Esophagus muscularis mucosa (tissue), 4 donors: ENCODE results near the gene PITPNB. TPM values are rescaled to one million over a fixed set of nuclear protein-coding genes. Genes with fewer than 3 reads are reported as not detected.

Experiments used
- DNase-seq: peaks from one replicate; pipeline ENCODE4 v3.0.0-alpha.2; 2017; ENCODE audit errors: extremely low spot score
- H3K27ac ChIP-seq, 4 donors: fragments of 200-600 bp; sonication (generic); replicated peaks in 1 of 4; 1 replicate in 3 of 4; 2 replicates in 1 of 4; pipeline ENCODE4 v1.5.1; 2016 to 2019; ENCODE audit warnings: mild to moderate bottlenecking in 1 of 4
- H3K27me3 ChIP-seq, 4 donors: fragments of 200-600 bp; sonication (generic); one replicate each; pipeline versions ENCODE4 v1.5.1 to v1.6.0; 2016 to 2019
- H3K36me3 ChIP-seq, 4 donors: fragments of 200-600 bp; sonication (generic); one replicate each; pipeline ENCODE4 v1.5.1; 2016 to 2019
- H3K4me1 ChIP-seq, 4 donors: fragments of 200-600 bp; sonication (generic); one replicate each; pipeline ENCODE4 v1.5.1; 2016 to 2019
- H3K4me3 ChIP-seq, 4 donors: fragments of 200-600 bp; sonication (generic); 1 replicate in 2 of 4; 2 replicates in 2 of 4; pipeline ENCODE4 v1.5.1; 2016 to 2019; ENCODE audit warnings: mild to moderate bottlenecking in 4 of 4, moderate library complexity in 1 of 4
- H3K9me3 ChIP-seq, 4 donors: fragments of 200-600 bp; sonication (generic); 1 replicate in 3 of 4; 2 replicates in 1 of 4; pipeline ENCODE4 v1.5.1; 2016 to 2019
- CTCF ChIP-seq, 3 experiments: fragments of 200-600 bp in 2 of 3; fragments of 450-650 bp in 1 of 3; sonication (generic) in 2 of 3; IDR thresholded peaks; one replicate each; pipeline ENCODE4 v1.5.1; 2017 to 2019; ENCODE audit warnings: antibody characterized with exemption in 3 of 3, mild to moderate bottlenecking in 2 of 3, moderate library complexity in 1 of 3
- EP300 ChIP-seq: sonication (generic); formaldehyde crosslinking; IDR thresholded peaks from one replicate; pipeline ENCODE4 v1.6.1; 2017; ENCODE audit warnings: antibody characterized with exemption
- POLR2A ChIP-seq: fragments of 450-650 bp; IDR thresholded peaks from one replicate; pipeline ENCODE4 v1.6.1; 2017; ENCODE audit warnings: antibody characterized with exemption, moderate library complexity, mild to moderate bottlenecking, low read depth
- POLR2AphosphoS5 ChIP-seq, 2 donors: sonication (generic); formaldehyde crosslinking; IDR thresholded peaks; one replicate each; pipeline ENCODE4 v1.6.1; 2017; ENCODE audit warnings: antibody characterized with exemption in 2 of 2
- WGBS: methylation state at CpG from one replicate; pipeline ENCODE4 v1.1.5; 2018; 5-methylcytosine and 5-hydroxymethylcytosine counted together
- intact Hi-C: fragments of 100-400 bp; cut with DNase I; formaldehyde crosslinking; loops from one replicate; pipeline ENCODE4 v1.15.1; 2023
- total RNA-seq, 4 donors: library from RNA; depleted of rRNA; stranded (reverse); fragments of >200 nt; gene quantifications; one replicate each; pipeline versions ENCODE4 v1.1.0 to v1.2.1, GENCODE V29; 2016

PITPNB gene
- total RNA-seq, 4 donors from 2014 or later: 70.3 to 99.7 (median 89.3) TPM

DNA sequence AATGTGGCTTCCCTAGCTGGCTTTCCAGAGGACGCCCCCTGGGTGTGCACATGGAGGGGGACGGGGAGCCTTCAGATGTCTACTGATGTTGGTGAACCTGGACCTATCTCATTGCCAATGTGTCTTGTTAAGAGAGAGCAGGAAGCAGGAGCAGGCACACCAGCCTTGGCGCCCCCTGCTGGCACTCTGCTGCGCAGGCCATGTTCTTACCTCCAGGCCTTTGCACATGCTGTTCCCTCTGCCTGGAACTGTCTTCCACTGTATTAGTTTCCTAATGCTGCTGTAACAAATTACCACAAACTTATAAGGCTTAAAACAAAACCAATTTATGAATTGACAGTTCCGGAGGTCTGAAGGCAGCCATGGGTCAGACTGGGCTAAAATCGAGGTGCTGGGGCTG, 93.9 kb downstream of the PITPNB start:
- WGBS: 89% methylated on average over 6 of the region's 6 CpGs
- TF ChIP-seq CTCF (IDR thresholded peaks at IDR 0.05) (peak in 1 of 3 experiments; percentile 11), POLR2A (no peak), POLR2AphosphoS5 (IDR thresholded peaks at IDR 0.05) (no peak)
- intact Hi-C loops: no loop called here
- H3K4me3 ChIP-seq: no peak overlapping the region
- H3K36me3 ChIP-seq: no peaks in the 10 kb centered on the region
- DNase-seq: no peak
- H3K27ac ChIP-seq: no peak overlapping the region
- no peaks in the 10 kb centered on the region for H3K9me3 ChIP-seq
- H3K4me1 ChIP-seq: no peaks in the 10 kb centered on the region
- H3K27me3 ChIP-seq: no peaks in the 10 kb centered on the region

DNA sequence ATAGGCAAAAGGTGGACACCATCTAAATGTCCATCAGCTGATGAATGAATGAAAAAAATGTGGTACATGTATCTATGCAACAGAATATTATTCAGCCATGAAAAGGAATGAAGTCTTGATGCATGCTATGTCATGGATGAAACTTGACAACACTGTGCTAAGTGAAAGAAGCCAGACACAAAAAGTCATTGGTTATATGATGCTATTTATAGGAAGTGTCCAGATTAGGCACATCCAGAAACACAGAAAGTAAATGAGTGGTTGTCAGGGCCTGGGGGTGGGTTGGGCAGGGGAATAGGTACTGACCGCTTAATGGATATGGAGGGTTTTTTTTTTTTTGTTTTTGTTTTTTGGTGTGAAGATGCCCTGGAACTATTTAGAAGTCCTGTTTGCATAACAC, 95.8 kb downstream of the PITPNB start:
- Histone ChIP-seq H3K9me3 (no peaks in the 10 kb centered on the region), H3K36me3 (no peaks in the 10 kb centered on the region), H3K27ac (no peak overlapping the region), H3K4me3 (no peak overlapping the region), H3K27me3 (no peaks in the 10 kb centered on the region), H3K4me1 (no peaks in the 10 kb centered on the region)
- WGBS: 100% methylated on average over 1 of the region's 1 CpG
- TF ChIP-seq POLR2AphosphoS5 (IDR thresholded peaks at IDR 0.05): no peak
- TF ChIP-seq CTCF (IDR thresholded peaks at IDR 0.05): no peak
- TF ChIP-seq POLR2A: no peak
- no peak for TF ChIP-seq EP300
- intact Hi-C loops: no loop called here
- no peak for DNase-seq

GRCh38 chr22:27820896-27821866, 97.9 kb downstream of the PITPNB start:
- TF ChIP-seq POLR2AphosphoS5 (IDR thresholded peaks at IDR 0.05) (no peak), CTCF (IDR thresholded peaks at IDR 0.05) (no peak), POLR2A (no peak), EP300 (no peak)
- H3K4me3 ChIP-seq: no peak overlapping the region
- H3K36me3 ChIP-seq: no peaks in the 10 kb centered on the region
- H3K4me1 ChIP-seq: no peaks in the 10 kb centered on the region
- intact Hi-C loops: no loop called here
- WGBS: 87% methylated on average over 20 of the region's 22 CpGs
- H3K9me3 ChIP-seq: no peaks in the 10 kb centered on the region
- no peak for DNase-seq
- no peak overlapping the region for H3K27ac ChIP-seq
- no peaks in the 10 kb centered on the region for H3K27me3 ChIP-seq

DNA sequence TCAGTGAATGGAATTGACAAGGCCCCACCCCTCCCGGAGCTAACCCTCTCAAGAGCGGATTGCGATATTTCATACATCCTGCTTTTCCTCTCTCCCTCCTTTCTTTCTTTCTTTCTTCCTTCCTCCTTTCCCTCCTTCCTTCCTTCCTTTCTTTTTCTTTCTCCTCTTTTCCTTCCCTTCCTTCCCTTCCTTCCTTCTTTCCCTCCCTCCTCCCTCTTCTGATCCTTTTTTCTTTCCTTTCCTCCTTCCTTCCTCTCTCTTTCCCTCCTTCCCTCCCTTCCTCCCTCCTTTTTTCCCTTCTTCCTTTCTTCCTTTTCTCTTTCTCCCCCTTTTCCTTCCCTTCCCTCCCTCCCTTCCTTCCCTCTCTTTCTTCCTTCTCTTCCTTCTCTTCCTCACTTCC, 102.5 kb downstream of the PITPNB start:
- TF ChIP-seq EP300: no peak
- no peak for TF ChIP-seq POLR2A
- TF ChIP-seq CTCF (IDR thresholded peaks at IDR 0.05): no peak
- no peak for TF ChIP-seq POLR2AphosphoS5 (IDR thresholded peaks at IDR 0.05)
- H3K36me3 ChIP-seq: no peaks in the 10 kb centered on the region
- peaks cover 0 to 2% (median under 1%) of the 10 kb centered on the region in 4 donors for H3K4me1 ChIP-seq
- H3K4me3 ChIP-seq: no peak overlapping the region
- intact Hi-C loops: no loop called here
- H3K27ac ChIP-seq: no peak overlapping the region
- H3K27me3 ChIP-seq: no peaks in the 10 kb centered on the region
- DNase-seq: no peak
- WGBS: 91% methylated on average over 3 of the region's 3 CpGs
- H3K9me3 ChIP-seq: no peaks in the 10 kb centered on the region
